Uterus (tissue), 2 donors: ENCODE results near the gene MACIR.

ENCODE experiments used
- CTCF ChIP-seq, 4 experiments: fragments of 200-600 bp in 2 of 4; fragments of 450-650 bp in 2 of 4; sonication (generic) in 2 of 4; IDR thresholded peaks; one replicate each; pipeline ENCODE4 v1.5.1; 2016 to 2019; ENCODE audit warnings: antibody characterized with exemption in 4 of 4, mild to moderate bottlenecking in 2 of 4, moderate library complexity in 1 of 4
- POLR2A ChIP-seq, 2 donors: fragments of 450-650 bp; IDR thresholded peaks; one replicate each; pipeline ENCODE4 v1.6.1; 2016; ENCODE audit warnings: antibody characterized with exemption in 2 of 2, mild to moderate bottlenecking in 1 of 2, moderate library complexity in 1 of 2

GRCh38 chr5:103254921-103255320, 3.6 kb upstream of the MACIR start:
- TF ChIP-seq CTCF (IDR thresholded peaks at IDR 0.05): no peak
- TF ChIP-seq POLR2A (IDR thresholded peaks at IDR 0.05): no peak
